Stimulated activated CD8-positive, alpha-beta memory T cell treated with anti-CD3 and anti-CD28 coated beads, Interleukin-4, amount 100 ng/mL, for 1 hour (primary cell): ENCODE data around the gene ACSM5.
"Not testable (repeated sequence)": the region's sequence is repeated elsewhere in the genome, so short reads cannot be mapped to it uniquely, and the experiment has no call there.

Experiments used
- DNase-seq, 2 donors: peaks; one replicate each; pipeline ENCODE4 v3.0.0-alpha.2; 2020; ENCODE audit warnings: low read depth in 2 of 2, low spot score in 1 of 2

ACSM5 gene

GRCh38 chr16:20398603-20399002 lies 10.7 kb upstream of the ACSM5 start:
- no peak for DNase-seq

- no peak for DNase-seq
These were observed 10.1 kb upstream of the ACSM5 start for GRCh38 chr16:20399185-20399584.

GRCh38 chr16:20401066-20401465 lies 8.3 kb upstream of the ACSM5 start:
- no peak for DNase-seq

- DNase-seq: no peak
These were observed 7.8 kb upstream of the ACSM5 start for GRCh38 chr16:20401475-20402016.

GRCh38 chr16:20402651-20403050 lies 6.7 kb upstream of the ACSM5 start:
- DNase-seq: no peak

GRCh38 chr16:20404637-20405036 lies 4.7 kb upstream of the ACSM5 start, which contains the start of gene PDILT:
TSS of gene PDILT (minus strand) at chr16:20404737. CDS start at chr16:20399300, 5,437 bp downstream.
- DNase-seq: no peak

GRCh38 chr16:20410121-20410723 lies 888 bp downstream of the ACSM5 start:
- DNase-seq: no peak

- no peak for DNase-seq
These were observed 1.7 kb downstream of the ACSM5 start for GRCh38 chr16:20411055-20411454.

GRCh38 chr16:20415541-20415940 lies 6.2 kb downstream of the ACSM5 start:
- DNase-seq: no peak

GRCh38 chr16:20419093-20419492 lies 9.8 kb downstream of the ACSM5 start:
- not testable (repeated sequence) for DNase-seq

- not testable (repeated sequence) for DNase-seq
These were observed 12.4 kb downstream of the ACSM5 start for GRCh38 chr16:20421748-20422147.

GRCh38 chr16:20423772-20424128 lies 14.4 kb downstream of the ACSM5 start:
- not testable (repeated sequence) for DNase-seq

- no peak for DNase-seq
These were observed 15.0 kb downstream of the ACSM5 start for GRCh38 chr16:20424129-20424866.

- DNase-seq: not testable (repeated sequence)
These were observed 18.1 kb downstream of the ACSM5 start for GRCh38 chr16:20427401-20427797.

- not testable (repeated sequence) for DNase-seq
These were observed 20.2 kb downstream of the ACSM5 start for GRCh38 chr16:20429499-20429898.

- not testable (repeated sequence) for DNase-seq
These were observed 21.1 kb downstream of the ACSM5 start for GRCh38 chr16:20430480-20430879.

GRCh38 chr16:20430948-20431347 lies 21.6 kb downstream of the ACSM5 start:
- no peak for DNase-seq

- not testable (repeated sequence) for DNase-seq
These were observed 29.6 kb downstream of the ACSM5 start for GRCh38 chr16:20438950-20439349.

GRCh38 chr16:20439820-20440231 lies 30.5 kb downstream of the ACSM5 start:
- DNase-seq: not testable (repeated sequence)

GRCh38 chr16:20440731-20441130 lies 31.4 kb downstream of the ACSM5 start:
- DNase-seq: not testable (repeated sequence)

- no peak for DNase-seq
These were observed 31.9 kb downstream of the ACSM5 start for GRCh38 chr16:20441191-20441590.

- not testable (repeated sequence) for DNase-seq
These were observed 32.5 kb downstream of the ACSM5 start for GRCh38 chr16:20441859-20442258.
